Measurements from ENCODE around the gene WARS2. TPM values are rescaled to one million over a fixed set of nuclear protein-coding genes. Genes with fewer than 3 reads are reported as not detected.

Gene WARS2
- total RNA-seq, 2 donors from 2014 or later = 18.5 to 21.6 TPM

- Mint-ChIP-seq H3K4me1 (peaks cover 10% of the 10 kb centered on the region), H3K36me3 (ENCODE audit: low read depth) (no peaks in the 10 kb centered on the region), H3K9me3 (peaks cover 13% of the 10 kb centered on the region), H3K27ac (no peak overlapping the region), H3K27me3 (no peaks in the 10 kb centered on the region), H3K4me3 (no peak overlapping the region)
- no peak for ATAC-seq (replicated peaks)
Measured at GRCh38 chr1:119084798-119085197, 55.7 kb downstream of the WARS2 start.

- no peak overlapping the region for H3K4me3 Mint-ChIP-seq
- ATAC-seq (replicated peaks) = no peak
- peaks cover 13% of the 10 kb centered on the region for H3K9me3 Mint-ChIP-seq
- H3K27me3 Mint-ChIP-seq = no peaks in the 10 kb centered on the region
- no peaks in the 10 kb centered on the region for H3K36me3 Mint-ChIP-seq (ENCODE audit: low read depth)
- peaks cover 10% of the 10 kb centered on the region for H3K4me1 Mint-ChIP-seq
- H3K27ac Mint-ChIP-seq = no peak overlapping the region
Measured at GRCh38 chr1:119083980-119084379, 56.5 kb downstream of the WARS2 start.

GRCh38 chr1:119083479-119083878 lies 57.0 kb downstream of the WARS2 start:
- H3K36me3 Mint-ChIP-seq (ENCODE audit: low read depth) = no peaks in the 10 kb centered on the region
- no peak overlapping the region for H3K27ac Mint-ChIP-seq
- H3K9me3 Mint-ChIP-seq = peaks cover 13% of the 10 kb centered on the region
- no peak for ATAC-seq (replicated peaks)
- no peak overlapping the region for H3K4me3 Mint-ChIP-seq
- no peaks in the 10 kb centered on the region for H3K27me3 Mint-ChIP-seq
- peaks cover 10% of the 10 kb centered on the region for H3K4me1 Mint-ChIP-seq

- no peak for ATAC-seq (replicated peaks)
- H3K9me3 Mint-ChIP-seq = peaks cover 9% of the 10 kb centered on the region
- no peak overlapping the region for H3K4me3 Mint-ChIP-seq
- peaks cover 7% of the 10 kb centered on the region for H3K4me1 Mint-ChIP-seq
- no peaks in the 10 kb centered on the region for H3K36me3 Mint-ChIP-seq (ENCODE audit: low read depth)
- H3K27ac Mint-ChIP-seq = no peak overlapping the region
- H3K27me3 Mint-ChIP-seq = no peaks in the 10 kb centered on the region
Measured at GRCh38 chr1:119081700-119082099, 58.8 kb downstream of the WARS2 start.

- no peak overlapping the region for H3K27ac Mint-ChIP-seq
- H3K4me1 Mint-ChIP-seq = peaks cover 5% of the 10 kb centered on the region
- H3K27me3 Mint-ChIP-seq = no peaks in the 10 kb centered on the region
- no peak for ATAC-seq (replicated peaks)
- peaks cover 3% of the 10 kb centered on the region for H3K36me3 Mint-ChIP-seq (ENCODE audit: low read depth)
- H3K9me3 Mint-ChIP-seq = peaks cover 8% of the 10 kb centered on the region
- no peak overlapping the region for H3K4me3 Mint-ChIP-seq
Measured at GRCh38 chr1:119081267-119081666, 59.2 kb downstream of the WARS2 start.

- Mint-ChIP-seq H3K4me1 (peaks cover 5% of the 10 kb centered on the region), H3K27ac (no peak overlapping the region), H3K27me3 (no peaks in the 10 kb centered on the region), H3K9me3 (peaks cover 7% of the 10 kb centered on the region), H3K36me3 (ENCODE audit: low read depth) (peaks cover 9% of the 10 kb centered on the region), H3K4me3 (no peak overlapping the region)
- no peak for ATAC-seq (replicated peaks)
Measured at GRCh38 chr1:119080586-119080985, 59.9 kb downstream of the WARS2 start.

- no peak overlapping the region for H3K27ac Mint-ChIP-seq
- no peak overlapping the region for H3K4me3 Mint-ChIP-seq
- H3K36me3 Mint-ChIP-seq (ENCODE audit: low read depth) = peaks cover 11% of the 10 kb centered on the region
- no peaks in the 10 kb centered on the region for H3K9me3 Mint-ChIP-seq
- no peaks in the 10 kb centered on the region for H3K4me1 Mint-ChIP-seq
- ATAC-seq (replicated peaks) = no peak
- H3K27me3 Mint-ChIP-seq = no peaks in the 10 kb centered on the region
Measured at GRCh38 chr1:119079881-119080280, 60.6 kb downstream of the WARS2 start.

GRCh38 chr1:119075614-119076013 lies 64.8 kb downstream of the WARS2 start:
- Mint-ChIP-seq H3K27ac (no peak overlapping the region), H3K4me1 (no peaks in the 10 kb centered on the region), H3K9me3 (peaks cover 4% of the 10 kb centered on the region), H3K27me3 (no peaks in the 10 kb centered on the region), H3K36me3 (ENCODE audit: low read depth) (peaks cover 40% of the 10 kb centered on the region), H3K4me3 (no peak overlapping the region)
- no peak for ATAC-seq (replicated peaks)

GRCh38 chr1:119071321-119071720 lies 69.1 kb downstream of the WARS2 start:
- Mint-ChIP-seq H3K4me1 (no peaks in the 10 kb centered on the region), H3K4me3 (no peak overlapping the region), H3K36me3 (ENCODE audit: low read depth) (peaks cover 38% of the 10 kb centered on the region), H3K27me3 (no peaks in the 10 kb centered on the region), H3K9me3 (peaks cover 4% of the 10 kb centered on the region), H3K27ac (no peak overlapping the region)
- ATAC-seq (replicated peaks) = no peak

- Mint-ChIP-seq H3K36me3 (ENCODE audit: low read depth) (peaks cover 29% of the 10 kb centered on the region), H3K4me1 (no peaks in the 10 kb centered on the region), H3K9me3 (peaks cover 4% of the 10 kb centered on the region), H3K27me3 (no peaks in the 10 kb centered on the region), H3K4me3 (no peak overlapping the region), H3K27ac (no peak overlapping the region)
- ATAC-seq (replicated peaks) = no peak
Measured at GRCh38 chr1:119069682-119070081, 70.8 kb downstream of the WARS2 start.

GRCh38 chr1:119068427-119068826 lies 72.0 kb downstream of the WARS2 start:
- Mint-ChIP-seq H3K4me1 (no peaks in the 10 kb centered on the region), H3K36me3 (ENCODE audit: low read depth) (peaks cover 21% of the 10 kb centered on the region), H3K9me3 (peaks cover 4% of the 10 kb centered on the region), H3K27ac (no peak overlapping the region), H3K27me3 (no peaks in the 10 kb centered on the region), H3K4me3 (no peak overlapping the region)
- ATAC-seq (replicated peaks) = no peak

- no peak overlapping the region for H3K27ac Mint-ChIP-seq
- H3K4me1 Mint-ChIP-seq = no peaks in the 10 kb centered on the region
- H3K36me3 Mint-ChIP-seq (ENCODE audit: low read depth) = peaks cover 11% of the 10 kb centered on the region
- H3K27me3 Mint-ChIP-seq = no peaks in the 10 kb centered on the region
- H3K4me3 Mint-ChIP-seq = no peak overlapping the region
- no peaks in the 10 kb centered on the region for H3K9me3 Mint-ChIP-seq
- ATAC-seq (replicated peaks) = no peak
Measured at GRCh38 chr1:119061700-119062099, 78.8 kb downstream of the WARS2 start.

GRCh38 chr1:119055568-119055967 lies 84.9 kb downstream of the WARS2 start:
- ATAC-seq (replicated peaks) = no peak
- Mint-ChIP-seq H3K4me3 (no peak overlapping the region), H3K36me3 (ENCODE audit: low read depth) (peaks cover 5% of the 10 kb centered on the region), H3K9me3 (no peaks in the 10 kb centered on the region), H3K27me3 (no peaks in the 10 kb centered on the region), H3K27ac (no peak overlapping the region), H3K4me1 (no peaks in the 10 kb centered on the region)

GRCh38 chr1:119053917-119054316 lies 86.5 kb downstream of the WARS2 start:
- no peak overlapping the region for H3K4me3 Mint-ChIP-seq
- no peaks in the 10 kb centered on the region for H3K36me3 Mint-ChIP-seq (ENCODE audit: low read depth)
- no peaks in the 10 kb centered on the region for H3K27me3 Mint-ChIP-seq
- no peak overlapping the region for H3K27ac Mint-ChIP-seq
- no peaks in the 10 kb centered on the region for H3K4me1 Mint-ChIP-seq
- H3K9me3 Mint-ChIP-seq = peaks cover 6% of the 10 kb centered on the region
- ATAC-seq (replicated peaks) = no peak

GRCh38 chr1:119052267-119052666 lies 88.2 kb downstream of the WARS2 start:
- Mint-ChIP-seq H3K4me3 (no peak overlapping the region), H3K36me3 (ENCODE audit: low read depth) (no peaks in the 10 kb centered on the region), H3K4me1 (no peaks in the 10 kb centered on the region), H3K9me3 (peaks cover 6% of the 10 kb centered on the region), H3K27ac (no peak overlapping the region), H3K27me3 (no peaks in the 10 kb centered on the region)
- ATAC-seq (replicated peaks) = no peak

All from activated T-helper 17 cell treated with anti-CD3 and anti-CD28 coated beads, Interleukin-2, amount 50 U/mL, for 72 hours (primary cell).